ENCODE measurements around the gene DNAAF5.

DNAAF5 gene

DNA sequence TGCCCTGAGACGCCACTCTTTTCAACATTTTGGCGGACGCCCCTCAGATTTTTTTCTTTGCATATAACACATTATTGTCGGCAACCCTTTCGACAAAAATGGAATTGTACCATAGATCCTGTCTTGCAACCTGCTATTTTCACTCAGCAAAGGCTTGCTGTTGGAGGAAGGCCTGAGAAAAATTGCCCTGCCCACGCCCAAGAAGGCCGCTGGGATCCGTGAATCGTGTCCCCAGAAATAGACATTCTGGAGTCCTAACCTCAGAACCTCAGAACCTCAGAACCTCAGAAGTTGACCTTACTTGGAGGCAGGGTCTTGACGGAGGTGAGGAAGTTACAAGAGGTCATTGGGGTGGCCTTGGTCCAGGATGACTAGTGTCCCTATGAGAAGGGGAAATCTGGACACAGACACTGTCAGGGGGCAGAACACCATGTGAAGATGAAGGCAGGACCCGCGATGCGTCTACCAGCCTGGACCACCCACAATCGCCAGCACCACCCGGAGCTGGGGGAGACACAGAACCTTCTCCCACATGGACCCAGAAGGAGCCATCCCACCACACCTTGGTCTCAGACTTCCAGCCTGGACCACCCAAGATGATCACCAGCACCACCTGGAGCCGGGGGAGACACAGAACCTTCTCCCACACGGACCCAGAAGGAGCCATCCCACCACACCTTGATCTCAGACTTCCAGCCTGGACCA is 19.1 kb upstream of the DNAAF5 start:
- DNase-seq, result no peak

GRCh38 chr7:710161-710560 is 16.3 kb upstream of the DNAAF5 start:
- DNase-seq, result no peak

DNA sequence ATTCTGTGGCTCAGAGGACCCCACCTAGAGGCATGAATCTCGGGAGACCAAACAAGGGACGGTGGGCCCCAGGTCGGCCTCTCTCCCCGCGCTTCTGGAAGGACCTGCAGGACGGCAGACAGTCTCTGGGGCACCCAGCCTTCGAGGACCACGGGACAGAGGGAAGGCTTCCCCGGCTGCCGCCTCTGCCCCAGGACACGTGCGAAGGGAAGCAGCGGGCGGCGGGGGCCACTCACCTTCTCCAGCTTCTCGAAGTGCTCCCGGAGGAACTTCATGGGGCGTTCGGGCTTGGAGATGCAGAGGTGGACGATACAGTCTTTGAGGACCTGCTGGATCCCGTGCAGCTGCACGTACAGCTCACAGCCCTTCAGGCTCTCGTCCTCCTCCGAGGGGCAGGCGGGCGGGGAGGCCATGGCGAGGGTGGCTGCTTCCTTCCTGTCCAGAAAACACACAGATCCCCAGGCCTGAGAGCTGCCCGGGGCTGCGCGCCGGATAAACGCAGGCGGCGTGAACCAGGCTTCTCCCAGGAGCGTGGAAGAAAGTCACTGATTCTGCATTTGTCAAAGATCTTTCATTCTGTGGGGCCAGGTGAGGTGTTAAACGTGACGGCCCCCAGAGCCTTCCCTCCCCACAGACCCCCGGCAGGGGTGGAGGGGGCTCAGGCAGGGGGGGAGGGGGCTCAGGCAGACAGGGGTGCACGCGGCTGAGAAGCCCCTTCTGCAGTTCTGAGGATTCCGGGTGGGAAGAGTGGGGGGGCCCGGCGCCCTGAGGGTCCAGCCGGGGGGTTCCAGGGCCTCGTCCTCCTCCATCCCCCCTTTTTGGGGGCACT is 15.2 kb upstream of the DNAAF5 start:
- no peak for DNase-seq

- no peak for DNase-seq
These were observed 14.5 kb upstream of the DNAAF5 start for GRCh38 chr7:711922-712380.

DNA sequence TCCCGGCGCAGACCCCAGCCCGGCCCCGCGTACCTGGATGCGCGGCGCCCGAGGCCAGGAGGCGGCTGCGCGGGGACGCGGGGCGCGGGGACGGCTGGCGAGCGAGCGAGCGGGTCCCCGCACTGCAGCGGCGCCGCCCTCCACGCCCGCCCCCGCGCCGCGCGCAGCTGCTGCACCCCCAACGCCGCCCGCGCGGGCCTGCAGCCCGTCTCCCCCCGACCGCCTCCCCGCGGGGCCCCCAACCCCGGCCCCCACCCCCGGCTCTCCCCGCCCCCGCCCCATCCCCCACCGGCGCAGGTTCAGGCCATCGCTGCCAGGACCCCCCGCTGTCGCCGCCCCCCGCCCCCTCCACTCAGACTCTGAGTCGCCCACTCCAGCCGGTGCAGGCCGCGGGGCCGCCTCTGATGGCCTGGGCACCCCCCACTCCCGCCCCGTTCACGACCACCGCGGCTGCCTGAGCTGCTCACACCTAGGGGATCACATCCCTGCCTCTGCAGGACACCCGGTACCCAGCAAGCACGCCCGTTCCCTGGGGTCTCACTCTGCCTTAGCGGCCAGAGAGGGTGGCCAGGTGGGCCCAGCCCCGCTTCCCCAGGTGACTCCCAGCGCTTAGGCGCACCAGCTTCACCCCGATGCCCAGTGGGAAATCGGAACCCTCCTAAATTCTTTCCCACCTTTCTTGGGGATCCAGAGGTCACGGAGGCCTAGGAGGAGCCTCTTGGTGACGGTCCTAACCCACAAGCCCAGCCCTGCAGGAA is 13.9 kb upstream of the DNAAF5 start:
- DNase-seq, result no peak

GRCh38 chr7:713139-713457 is 13.4 kb upstream of the DNAAF5 start:
- no peak for DNase-seq

DNA sequence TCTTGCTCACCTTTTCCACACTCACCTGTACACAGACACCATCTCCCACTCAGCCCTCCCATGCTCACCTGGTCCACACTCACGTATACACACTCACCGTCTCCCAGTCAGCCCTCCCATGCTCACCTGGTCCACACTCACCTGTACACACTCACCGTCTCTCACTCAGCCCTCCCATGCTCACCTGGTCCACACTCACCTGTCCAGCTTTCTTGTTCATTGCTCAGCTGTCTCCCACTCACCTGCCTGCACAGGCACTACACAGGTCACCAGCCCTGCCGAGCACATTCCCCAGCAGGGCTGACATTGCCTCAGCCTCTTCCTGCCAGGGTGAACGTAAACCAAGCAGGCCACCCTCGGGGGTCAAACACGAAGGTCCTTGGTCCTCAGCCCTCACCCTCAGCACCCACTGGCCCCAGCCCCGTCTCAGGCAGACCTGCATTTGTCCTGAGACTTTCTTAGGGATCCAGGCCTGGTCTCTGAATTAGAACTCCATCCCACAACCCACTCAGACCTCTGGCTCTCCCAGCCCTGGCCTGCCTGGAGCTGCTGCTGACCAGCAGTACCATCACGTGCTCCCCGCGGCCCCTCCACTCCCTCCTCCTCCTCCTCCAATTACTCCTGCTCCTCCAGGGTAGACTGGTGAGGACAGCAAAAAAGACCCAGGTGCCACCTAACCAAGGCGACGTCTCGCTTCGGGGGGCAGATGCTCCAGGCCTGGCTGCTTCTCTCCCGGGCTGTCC is 12.8 kb upstream of the DNAAF5 start:
- DNase-seq, result no peak

DNA sequence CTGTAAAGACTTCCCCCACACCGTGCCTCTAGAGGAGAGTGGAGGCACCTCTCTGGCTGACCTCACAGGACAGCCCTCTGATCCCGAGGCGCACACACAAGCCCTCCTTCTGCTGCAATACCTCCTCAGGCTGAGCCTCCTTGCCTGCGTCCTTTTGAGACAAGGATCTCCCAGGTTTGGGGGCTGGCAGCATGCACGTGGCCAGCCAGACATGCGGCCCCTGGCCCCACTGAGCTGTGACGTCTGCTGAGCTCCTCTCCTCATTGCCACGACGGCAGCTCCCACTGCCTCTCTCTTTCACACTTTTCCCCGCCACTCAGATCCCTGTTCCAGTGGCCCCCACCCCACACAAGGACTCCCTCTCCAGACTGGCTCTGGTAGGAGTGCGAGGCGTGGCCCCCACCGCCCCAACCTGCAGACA is 12.2 kb upstream of the DNAAF5 start:
- no peak for DNase-seq

GRCh38 chr7:716222-716621 is 10.3 kb upstream of the DNAAF5 start:
- DNase-seq, result no peak

DNA sequence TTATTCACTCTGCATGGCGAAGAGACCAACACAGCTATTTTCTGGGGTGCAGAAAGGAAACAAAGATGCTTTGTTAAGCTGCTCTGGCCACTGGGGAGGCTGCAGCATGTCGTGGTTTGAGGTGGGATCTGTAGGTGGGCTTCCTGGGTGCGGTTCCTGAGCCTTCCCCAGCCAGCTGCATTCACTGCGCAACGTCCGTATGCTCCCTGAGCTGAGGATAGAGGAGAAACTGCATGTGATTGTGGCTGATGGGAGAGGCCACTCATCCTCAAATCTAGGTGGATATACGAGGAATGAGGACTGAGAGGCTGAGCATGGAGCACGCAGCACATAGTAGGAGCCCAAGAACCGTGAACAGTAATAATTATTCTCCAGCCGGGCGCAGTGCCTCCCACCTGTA is 9.9 kb upstream of the DNAAF5 start:
- DNase-seq, result no peak

DNA sequence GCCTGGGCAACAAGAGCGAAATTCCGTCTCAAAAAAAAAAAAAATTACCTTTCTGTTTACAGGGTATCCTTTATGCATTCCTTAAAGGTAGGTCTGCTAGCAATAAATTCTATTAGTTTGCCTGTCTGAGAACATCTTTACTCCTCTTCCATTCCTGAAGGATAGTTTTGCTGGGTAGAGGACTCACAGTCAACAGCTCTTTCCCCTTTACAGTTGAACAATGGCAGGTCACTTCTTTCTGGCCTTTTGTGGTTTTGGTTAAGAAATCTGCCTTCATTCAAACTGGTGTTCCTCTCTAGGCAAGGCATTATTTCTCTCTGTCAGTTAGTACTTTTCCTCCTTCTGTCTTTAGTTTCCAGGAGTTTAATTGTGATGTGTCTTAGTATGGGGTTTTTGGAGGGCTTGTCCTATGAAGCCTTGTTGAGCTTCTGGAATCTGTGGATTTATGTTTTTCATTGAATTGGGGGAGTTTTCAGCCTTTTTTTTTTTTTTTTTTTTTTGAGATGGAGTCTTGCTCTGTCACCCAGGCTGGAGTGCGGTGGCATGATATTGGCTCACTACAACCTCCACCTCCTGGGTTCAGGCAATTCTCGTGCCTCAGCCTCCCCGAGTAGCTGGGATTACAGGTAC is 4.8 kb upstream of the DNAAF5 start:
- DNase-seq, result no peak

DNA sequence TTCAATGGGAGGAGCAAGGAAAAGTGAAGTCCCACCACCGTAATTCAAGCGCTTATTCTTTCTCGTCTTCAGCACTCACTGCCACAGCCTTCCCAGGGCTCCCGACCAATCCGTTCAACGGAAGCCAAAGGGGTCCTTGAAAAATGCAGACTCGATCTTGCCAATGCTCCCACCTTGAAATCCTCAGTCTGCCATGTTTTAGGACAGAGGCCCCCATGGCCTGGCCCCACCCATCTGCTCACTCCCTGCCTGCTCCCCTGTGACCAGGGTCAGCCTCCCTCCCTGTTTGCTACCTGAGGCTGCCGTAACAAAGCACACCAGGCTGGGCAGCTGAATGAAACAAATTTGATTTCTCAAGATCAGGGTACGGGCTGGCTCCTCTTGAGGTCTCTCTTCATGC is 3.0 kb upstream of the DNAAF5 start:
- no peak for DNase-seq

GRCh38 chr7:724298-724697 is 2.2 kb upstream of the DNAAF5 start:
- no peak for DNase-seq

DNA sequence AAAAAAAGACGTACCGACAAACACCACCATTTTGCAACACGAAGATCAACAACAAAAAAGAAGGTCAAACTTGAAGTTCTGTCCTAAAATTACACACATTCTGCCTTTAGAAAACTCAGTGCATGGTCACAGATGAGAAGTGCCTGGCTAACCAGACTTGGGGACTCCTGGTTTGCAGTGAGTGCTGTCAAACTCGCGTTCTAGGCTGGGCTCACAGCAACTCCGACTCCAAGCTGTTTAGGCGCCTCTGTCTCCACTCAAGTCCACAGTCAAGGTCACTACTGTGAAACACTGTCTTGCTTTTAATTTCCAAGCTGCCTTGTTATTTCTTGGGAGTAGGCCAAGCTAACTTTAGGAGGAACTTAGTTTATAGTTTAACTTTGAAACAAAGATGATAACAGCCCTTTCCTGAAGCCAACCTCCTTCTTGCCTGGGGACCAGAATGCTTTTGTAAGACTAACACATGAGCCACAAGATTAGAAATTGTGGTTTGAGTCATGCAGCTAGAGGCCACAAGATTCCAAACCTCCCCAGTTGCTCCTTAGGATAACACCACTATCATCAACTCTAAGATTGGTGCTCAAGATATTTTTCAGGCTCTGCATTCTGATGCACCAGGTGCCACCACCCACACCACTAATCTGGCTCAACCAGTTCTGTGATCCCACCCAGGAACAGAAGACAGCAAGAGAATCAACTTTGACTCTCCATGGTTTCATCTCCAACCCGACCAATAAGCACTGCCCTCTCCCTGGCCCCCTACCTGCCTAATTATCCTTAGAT is 1.1 kb upstream of the DNAAF5 start:
- no peak for DNase-seq

DNA sequence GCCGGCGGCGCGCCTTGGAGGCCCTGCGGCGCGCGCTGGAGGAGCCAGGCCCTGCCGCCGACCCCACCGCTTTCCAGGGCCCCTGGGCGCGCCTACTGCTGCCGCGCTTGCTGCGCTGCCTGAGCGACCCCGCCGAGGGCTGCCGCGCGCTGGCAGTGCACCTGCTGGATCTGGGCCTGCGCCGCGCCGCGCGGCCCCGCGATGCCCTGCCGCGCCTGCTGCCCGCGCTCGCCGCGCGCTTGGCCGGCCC is 280 bp downstream of the DNAAF5 start:
- DNase-seq, result no peak

DNA sequence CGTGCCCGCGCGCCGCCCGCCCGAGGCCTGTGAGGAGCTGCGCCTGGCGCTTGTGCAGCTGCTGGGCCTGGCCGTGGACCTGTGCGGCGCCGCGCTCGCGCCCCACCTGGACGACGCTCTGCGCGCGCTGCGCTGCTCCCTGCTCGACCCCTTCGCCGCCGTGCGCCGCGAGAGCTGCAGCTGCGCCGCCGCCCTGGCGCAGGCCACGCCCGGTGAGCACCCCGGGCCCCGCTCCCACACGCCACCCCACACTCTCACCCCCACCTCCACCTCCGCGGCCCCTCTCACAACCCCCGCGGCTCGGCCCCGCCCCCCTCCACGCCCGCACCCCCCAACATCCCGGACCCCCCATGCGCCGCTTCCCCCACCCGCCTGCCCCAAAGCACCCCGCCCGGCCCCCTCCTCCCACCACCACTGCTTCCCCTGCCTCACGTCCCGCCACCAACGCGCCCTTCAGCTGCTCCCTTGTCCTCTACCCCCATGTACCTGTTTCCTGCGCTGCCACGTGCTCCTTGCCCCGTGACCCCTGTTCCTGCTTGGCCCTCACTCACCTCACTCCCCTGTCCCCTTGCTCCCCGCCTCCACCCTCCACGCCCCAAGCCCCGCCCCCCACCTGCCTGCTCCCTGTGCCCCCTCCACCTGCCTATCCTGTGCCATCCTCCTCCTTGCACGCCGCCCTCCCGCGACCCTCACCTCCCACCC is 756 bp downstream of the DNAAF5 start, which contains the start of gene PRKAR1B:
Gene PRKAR1B (minus strand): TSS at position 178 of the 702 bp plus-strand sequence. CDS start 15,776 bp downstream, outside the sequence.
- no peak for DNase-seq

- DNase-seq, result no peak
These were observed 1.4 kb downstream of the DNAAF5 start for GRCh38 chr7:727806-728460.

- DNase-seq, result no peak
These were observed 2.1 kb downstream of the DNAAF5 start for GRCh38 chr7:728602-729001.

GRCh38 chr7:729140-730000 is 2.9 kb downstream of the DNAAF5 start:
- DNase-seq, result no peak

Measured in NCI-H2107 (cell line).